Astrocyte of the hippocampus (primary cell): ENCODE data around the gene NOTCH1.

Experiments
- DNase-seq: peaks from one replicate; pipeline ENCODE4 v3.0.0; 2011; ENCODE audit warnings: low read depth, low spot score

Gene NOTCH1

DNA sequence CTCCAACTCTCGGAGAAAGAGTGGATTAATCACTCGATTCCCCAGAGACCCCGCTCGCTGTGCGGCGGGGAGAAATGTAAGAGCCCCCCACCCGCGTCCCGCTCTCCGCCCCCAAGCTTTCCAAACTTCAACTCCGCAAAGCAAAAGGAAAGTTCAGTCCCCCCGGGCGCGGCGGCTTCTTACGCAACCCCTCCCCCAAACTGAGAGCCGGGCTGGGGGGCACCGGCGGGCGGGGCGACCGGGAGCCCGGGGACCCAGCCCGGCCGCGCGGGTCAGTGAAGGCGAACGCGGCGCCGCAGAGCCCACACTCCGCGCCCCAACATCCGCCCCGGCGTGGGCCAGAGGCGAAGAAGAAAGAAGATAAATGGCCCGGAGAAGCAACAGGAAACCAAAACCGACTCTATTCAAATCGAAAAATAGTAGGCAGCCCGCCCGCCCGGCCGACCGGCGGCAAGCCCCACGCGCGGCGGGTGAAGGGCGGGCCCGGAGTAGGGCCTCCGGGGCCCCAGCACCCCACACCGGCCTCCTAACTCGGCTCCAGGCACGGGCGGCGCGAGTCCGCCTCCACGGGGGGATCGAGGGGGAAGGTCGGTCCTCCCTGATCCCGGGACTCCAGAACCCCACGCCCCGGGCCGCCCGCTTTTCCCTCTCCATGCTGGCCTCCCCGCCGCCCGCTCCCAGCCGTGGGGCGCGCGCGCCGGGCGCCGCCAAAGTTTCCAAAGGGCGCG, 720 bp downstream of the NOTCH1 start:
- DNase-seq = peak; percentile 56

GRCh38 chr9:136544548-136544963, 1.3 kb downstream of the NOTCH1 start:
- peak; percentile 65 for DNase-seq

GRCh38 chr9:136543830-136544547, 1.9 kb downstream of the NOTCH1 start:
- no peak for DNase-seq

GRCh38 chr9:136543280-136543679, 2.6 kb downstream of the NOTCH1 start:
- DNase-seq = no peak

DNA sequence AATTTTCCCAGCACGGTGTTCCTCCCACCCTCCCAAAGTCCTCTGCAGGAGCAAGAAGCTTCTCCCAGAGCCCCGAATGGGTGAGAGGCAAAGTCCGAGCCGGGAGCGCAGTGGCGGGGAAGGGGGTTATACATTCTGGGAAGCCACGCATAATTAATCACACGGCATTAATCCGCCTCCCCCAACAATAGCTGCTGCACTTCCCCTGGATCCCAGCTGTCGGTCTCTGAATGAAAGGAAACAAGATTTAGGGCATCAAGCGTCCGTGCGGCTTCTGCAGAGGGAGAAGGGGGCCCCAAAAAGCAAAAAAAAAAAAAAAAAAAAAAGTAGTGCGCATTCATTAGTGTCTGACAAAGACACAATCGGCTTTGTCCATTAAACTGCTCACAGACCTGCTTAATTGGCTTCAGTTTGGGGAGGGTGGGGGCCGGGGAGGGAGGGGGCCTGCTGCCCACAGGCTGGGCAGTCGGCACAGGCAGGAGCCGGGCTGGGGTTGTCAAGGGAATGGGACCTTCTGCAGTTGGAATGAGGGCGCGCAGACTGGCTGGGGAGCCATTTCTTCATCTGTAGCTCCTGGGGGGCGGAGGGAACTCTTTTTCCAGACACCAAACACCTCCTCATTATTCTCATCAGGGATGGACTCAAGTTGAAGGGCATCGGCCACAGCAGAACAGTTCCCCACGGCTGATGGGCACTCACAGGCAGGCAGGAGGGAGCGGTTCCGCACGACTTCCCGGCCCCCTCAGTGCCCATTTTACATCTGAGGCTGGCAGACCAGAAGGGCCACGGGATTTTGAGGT, 3.4 kb downstream of the NOTCH1 start:
- DNase-seq = no peak

DNA sequence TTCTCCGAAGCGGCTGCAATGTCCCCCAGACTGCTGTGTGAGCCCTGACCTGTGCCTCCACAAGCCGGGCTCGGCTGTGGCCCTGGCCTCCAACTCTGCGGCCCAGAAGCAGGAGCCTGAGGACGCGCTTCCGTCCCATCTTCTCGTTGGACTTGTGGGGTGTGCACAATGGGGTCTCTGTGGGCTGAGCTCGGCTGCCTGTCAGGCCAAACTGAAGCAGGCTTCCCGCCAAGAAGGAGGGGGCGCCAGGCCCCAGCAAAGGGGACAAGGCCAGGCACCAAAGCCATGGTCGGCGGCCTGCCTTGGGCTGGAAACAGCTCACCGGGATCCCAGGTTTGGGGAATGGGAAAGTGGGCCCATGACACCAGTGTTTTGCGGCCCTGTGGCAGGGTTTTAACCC, 4.1 kb downstream of the NOTCH1 start:
- DNase-seq = no peak

DNA sequence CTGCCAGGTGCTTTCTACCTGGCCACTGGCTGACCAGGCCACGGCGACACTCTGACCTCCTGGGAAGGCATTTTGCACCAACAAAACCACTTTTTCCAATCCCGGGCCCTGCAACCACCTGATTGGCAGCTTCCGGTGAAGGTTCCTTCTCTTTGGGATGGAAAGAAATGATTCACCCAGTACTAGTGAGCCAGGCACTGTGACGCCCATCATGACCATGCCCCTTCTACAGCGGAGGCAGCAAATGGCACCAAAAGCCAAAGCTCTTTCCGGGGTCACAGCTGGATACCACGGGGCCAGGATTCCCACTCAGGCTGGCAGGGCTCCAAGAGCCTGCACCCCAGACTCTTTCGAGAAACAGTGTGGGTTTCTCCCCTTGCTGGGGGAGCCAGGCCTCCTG, 4.7 kb downstream of the NOTCH1 start:
- DNase-seq = peak; percentile 73

DNA sequence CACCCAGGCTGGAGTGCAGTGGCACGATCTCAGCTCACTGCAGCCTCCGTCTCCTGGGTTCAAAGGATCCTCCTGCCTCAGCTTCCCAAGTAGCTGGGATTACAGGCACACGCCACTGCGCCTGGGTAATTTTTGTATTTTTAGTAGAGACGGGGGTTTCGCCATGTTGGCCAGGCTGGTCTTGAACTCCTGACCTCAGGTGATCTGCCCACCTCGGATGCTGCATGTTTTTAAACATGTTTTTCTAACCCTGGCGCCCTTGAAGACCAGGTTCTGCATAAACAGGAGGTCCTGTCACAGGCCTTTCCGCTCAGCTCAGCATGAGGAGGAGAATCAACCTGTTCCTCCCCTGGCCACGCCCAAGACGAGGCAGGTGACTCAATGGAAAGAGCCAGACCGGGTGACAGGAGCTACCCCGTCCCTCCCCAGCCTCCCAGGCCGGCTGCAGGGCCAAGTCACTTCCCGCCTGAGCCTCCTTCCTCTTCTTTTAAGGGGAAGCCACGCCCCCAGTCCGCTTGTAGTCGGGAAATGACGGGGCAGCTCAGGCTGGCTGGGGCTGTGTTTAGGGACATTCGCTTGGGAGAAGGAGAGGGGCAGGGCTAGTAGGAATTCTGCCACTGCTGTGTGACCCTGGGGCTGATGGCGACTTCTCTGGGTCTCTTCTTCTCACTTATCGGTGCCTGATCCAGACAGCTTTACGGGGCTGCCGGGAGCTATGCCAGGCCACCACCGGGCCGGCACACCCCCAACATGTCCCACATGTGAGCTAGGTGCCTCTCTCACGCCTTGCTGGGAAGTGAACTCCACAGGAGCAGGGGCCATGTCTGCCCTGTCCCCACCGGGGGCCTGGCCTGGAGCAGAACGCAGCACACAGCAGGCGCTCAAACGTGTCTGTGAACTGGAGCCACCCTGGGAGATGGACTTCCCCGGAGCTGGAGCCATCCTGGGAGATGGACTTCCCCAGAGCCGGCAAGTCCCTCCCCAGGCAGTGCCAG, 6.1 kb downstream of the NOTCH1 start:
- peak; percentile 61 for DNase-seq

GRCh38 chr9:136538599-136539426, 7.0 kb downstream of the NOTCH1 start:
- no peak for DNase-seq

GRCh38 chr9:136537896-136538598, 7.8 kb downstream of the NOTCH1 start:
- DNase-seq = no peak

- no peak for DNase-seq
Measured at GRCh38 chr9:136537411-136537810, 8.4 kb downstream of the NOTCH1 start.

GRCh38 chr9:136536721-136537241, 9.1 kb downstream of the NOTCH1 start:
- no peak for DNase-seq

DNA sequence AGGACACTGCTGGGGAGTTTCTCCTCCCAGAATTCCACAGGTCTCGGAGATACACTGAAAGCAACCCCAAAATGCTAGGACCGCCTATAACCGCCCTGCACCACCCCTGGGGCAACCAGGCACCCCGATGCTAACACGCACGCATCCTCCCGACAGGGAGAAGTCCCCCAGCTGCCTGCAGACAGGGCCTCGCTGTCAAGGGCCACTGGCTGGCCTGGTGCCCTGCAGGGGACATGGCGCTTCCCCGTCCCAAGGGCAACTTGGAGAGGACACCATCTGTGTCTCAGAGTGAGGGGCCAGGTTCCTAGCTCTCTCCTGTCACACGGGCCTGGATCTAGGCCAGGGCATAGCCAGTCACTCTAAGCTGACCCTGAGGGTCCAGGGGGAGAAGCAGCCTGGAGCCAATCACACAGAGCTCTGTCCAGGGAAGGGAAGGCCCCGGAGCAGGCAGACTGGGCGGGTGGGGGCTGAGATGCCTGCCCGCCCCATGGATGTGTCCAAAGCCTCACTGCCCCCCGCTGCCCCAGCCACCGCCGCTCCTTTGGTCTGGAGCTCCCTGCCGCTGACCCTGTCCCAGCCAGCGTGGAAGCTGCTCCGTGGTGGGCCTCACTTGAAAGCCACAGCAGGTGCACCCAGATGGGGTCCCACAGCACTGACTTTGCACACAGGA, 9.7 kb downstream of the NOTCH1 start:
- DNase-seq = no peak

DNA sequence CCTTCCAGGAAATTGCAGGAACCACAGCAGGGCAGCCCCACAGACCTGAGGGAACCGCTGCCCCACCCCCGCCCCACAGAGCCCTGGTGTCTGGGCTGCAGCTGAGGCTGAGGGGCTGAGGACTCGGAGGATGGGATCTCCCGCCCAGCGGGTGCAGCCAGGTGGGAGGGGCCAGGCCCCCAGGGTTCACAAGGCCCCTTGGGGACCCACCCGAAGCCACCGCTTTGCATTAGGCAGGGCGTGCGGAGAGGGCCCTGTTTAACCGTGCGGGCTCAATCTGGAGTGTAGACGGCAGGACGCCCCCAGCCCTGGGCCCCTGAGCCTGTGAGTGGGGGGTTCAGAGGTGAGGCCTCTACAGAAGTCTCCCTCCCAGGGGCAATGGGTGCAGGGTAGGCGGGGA, 10.8 kb downstream of the NOTCH1 start:
- DNase-seq = no peak

- DNase-seq = no peak
Measured at GRCh38 chr9:136534366-136534765, 11.5 kb downstream of the NOTCH1 start.

GRCh38 chr9:136533775-136534157, 12.1 kb downstream of the NOTCH1 start:
- peak; percentile 52 for DNase-seq

- DNase-seq = no peak
Measured at GRCh38 chr9:136532799-136533774, 12.8 kb downstream of the NOTCH1 start.
